Panc1 (cell line): ENCODE measurements around the gene GLOD4. TPM values are rescaled to one million over a fixed set of nuclear protein-coding genes. Genes with fewer than 3 reads are reported as not detected.

Experiments
- ATAC-seq: fragments of 200-7000 bp; cut with Tn5 transposase; 2 replicates; pipeline ENCODE4 v1.9.1; 2020; ENCODE audit warnings: mild to moderate bottlenecking, moderate library complexity
- BruUV-seq: library from RNA; stranded (reverse); fragments of 400-500 nt; replicated peaks from 2 replicates; lab custom pipeline; 2021; lab: Mats Ljungman, UMichigan
- CTCF ChIA-PET: fragments of 300-600 bp; sonication (Branson Sonifier 250); formaldehyde crosslinking; loops from one replicate; lab custom pipeline; 2022; ENCODE audit warnings: antibody characterized with exemption; lab: Charles Lee
- POLR2A ChIA-PET: fragments of 300-600 bp; sonication (Branson Sonifier 250); formaldehyde crosslinking; loops from one replicate; lab custom pipeline; 2022; ENCODE audit warnings: antibody characterized with exemption; lab: Charles Lee
- DNase-seq: peaks from one replicate; pipeline ENCODE4 v3.0.0-alpha.2; 2010; ENCODE audit warnings: low read depth, low spot score
- H3K27ac ChIP-seq: 2 replicates; pipeline ENCODE4 v1.5.1; 2011; ENCODE audit warnings: mild to moderate bottlenecking, low read length, inconsistent platforms
- H3K27me3 ChIP-seq: fragments of 200-500 bp; sonication (Bioruptor generic); 2 replicates; pipeline ENCODE4 v1.6.0; 2014; ENCODE audit warnings: low read length, inconsistent platforms; ENCODE audit not compliant: control insufficient read depth, insufficient read depth
- H3K36me3 ChIP-seq: fragments of 200-500 bp; sonication (Bioruptor generic); 2 replicates; pipeline ENCODE4 v1.5.1; 2014; ENCODE audit warnings: inconsistent platforms, mild to moderate bottlenecking, low read length, moderate library complexity; ENCODE audit not compliant: control insufficient read depth, insufficient read depth
- H3K4me1 ChIP-seq: 2 replicates; pipeline ENCODE4 v1.5.1; 2011; ENCODE audit warnings: inconsistent platforms, mild to moderate bottlenecking, low read length, moderate library complexity; ENCODE audit not compliant: control insufficient read depth, insufficient read depth
- H3K4me3 ChIP-seq, 2 experiments: 2 replicates each; pipeline ENCODE4 v1.5.1; 2011 to 2012; ENCODE audit warnings: low read depth in 2 of 2, low read length in 2 of 2, mild to moderate bottlenecking in 2 of 2, inconsistent platforms in 1 of 2, moderate library complexity in 1 of 2
- H3K9me3 ChIP-seq: fragments of 200-500 bp; sonication (Bioruptor generic); 2 replicates; pipeline ENCODE4 v1.5.1; 2014; ENCODE audit warnings: low read depth, mild to moderate bottlenecking, inconsistent platforms, low read length, moderate library complexity; ENCODE audit not compliant: control insufficient read depth, insufficient read depth
- POLR2AphosphoS5 ChIP-seq: IDR thresholded peaks from 2 replicates; pipeline ENCODE4 v1.6.1; 2012; ENCODE audit warnings: mild to moderate bottlenecking, low read depth, low read length, moderate library complexity
- SIN3A ChIP-seq: IDR thresholded peaks from 2 replicates; pipeline ENCODE4 v1.6.1; 2012; ENCODE audit warnings: low read depth, mild to moderate bottlenecking, low read length, moderate library complexity, borderline replicate concordance; ENCODE audit not compliant: insufficient read depth
- TCF7L2 ChIP-seq: IDR thresholded peaks from 2 replicates; pipeline ENCODE4 v1.6.1; 2011; ENCODE audit warnings: mild to moderate bottlenecking, low read depth, low read length, inconsistent platforms
- in situ Hi-C: cut with HindIII; loops from 2 replicates; pipeline ENCODE4 v1.10.0; 2016; ENCODE audit warnings: low sequenced_read_pairs, low pct_unique_long_range_greater_than_20kb
- intact Hi-C: fragments of 100-400 bp; cut with micrococcal nuclease; formaldehyde crosslinking; loops from one replicate; pipeline ENCODE4 v1.10.0; 2022; ENCODE audit not compliant: unreplicated experiment
- total RNA-seq: library from RNA; stranded (reverse); gene quantifications from one replicate; pipeline ENCODE4 v1.2.1, GENCODE V29; 2021; ENCODE audit not compliant: unreplicated experiment
- TF ChIP-seq, protein P1 (sequence below): fragments of 450-650 bp; IDR thresholded peaks from 2 replicates; pipeline ENCODE4 v1.5.1; 2017; ENCODE audit warnings: mild to moderate bottlenecking
- TF ChIP-seq, protein P2 (sequence below), 2 experiments: IDR thresholded peaks; 2 replicates each; pipeline ENCODE4 v1.6.1; 2011 to 2012; ENCODE audit warnings: low read depth in 2 of 2, control low read depth in 1 of 2, low read length in 1 of 2, mild to moderate bottlenecking in 1 of 2, moderate library complexity in 1 of 2; ENCODE audit not compliant: insufficient read depth in 1 of 2

Gene GLOD4
- total RNA-seq, 1 experiment from 2014 or later = 57.8 TPM

DNA sequence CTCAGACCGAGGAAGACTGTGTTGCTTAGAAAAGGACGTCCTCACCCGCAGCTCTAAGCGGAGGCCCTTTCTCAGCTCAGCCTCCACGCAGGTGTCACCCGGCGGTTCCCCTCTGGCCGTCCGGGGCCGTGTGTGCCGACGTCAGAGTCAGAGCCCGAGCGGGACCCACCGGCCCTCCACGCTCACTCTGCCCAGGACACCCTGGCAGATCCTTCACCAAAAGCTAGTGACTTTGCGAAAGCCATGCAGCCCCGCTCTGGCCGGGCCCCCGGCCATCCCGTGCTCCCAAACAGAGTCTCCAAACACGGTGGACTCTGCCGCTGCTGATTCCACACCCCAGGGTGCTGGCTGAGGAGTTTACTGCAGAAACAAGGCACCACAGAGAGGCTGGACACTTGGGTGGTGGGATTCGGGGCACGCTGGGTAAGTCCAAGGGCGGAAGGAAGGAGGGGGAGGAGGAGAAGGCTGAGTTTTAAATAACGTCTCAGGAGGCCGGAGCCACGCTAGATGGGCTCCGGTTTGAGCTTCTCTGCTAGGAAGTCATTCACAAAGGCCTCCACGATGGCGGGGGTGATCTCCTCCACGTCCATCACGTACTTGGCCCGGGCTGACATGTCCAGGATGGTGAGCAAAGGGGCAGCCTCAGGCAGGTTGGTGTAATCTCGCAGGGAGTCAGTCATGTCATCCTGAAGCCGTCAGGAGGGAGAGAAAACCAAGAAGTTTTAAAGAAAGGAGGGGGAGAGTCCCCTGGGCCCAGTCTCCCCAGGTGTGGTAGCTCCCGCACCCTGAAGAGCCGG is 18.6 kb upstream of the GLOD4 start:
- Histone ChIP-seq H3K36me3 (no peaks in the 10 kb centered on the region; the same call in 1 of the 2 replicates), H3K4me3 (no peak overlapping the region), H3K9me3 (no peaks in the 10 kb centered on the region), H3K4me1 (peaks cover under 1% of the 10 kb centered on the region), H3K27ac (no peak overlapping the region), H3K27me3 (no peaks in the 10 kb centered on the region)
- TF ChIP-seq SIN3A (no peak), POLR2AphosphoS5 (no peak), TCF7L2 (no peak)
- TF ChIP-seq, protein P1, sequence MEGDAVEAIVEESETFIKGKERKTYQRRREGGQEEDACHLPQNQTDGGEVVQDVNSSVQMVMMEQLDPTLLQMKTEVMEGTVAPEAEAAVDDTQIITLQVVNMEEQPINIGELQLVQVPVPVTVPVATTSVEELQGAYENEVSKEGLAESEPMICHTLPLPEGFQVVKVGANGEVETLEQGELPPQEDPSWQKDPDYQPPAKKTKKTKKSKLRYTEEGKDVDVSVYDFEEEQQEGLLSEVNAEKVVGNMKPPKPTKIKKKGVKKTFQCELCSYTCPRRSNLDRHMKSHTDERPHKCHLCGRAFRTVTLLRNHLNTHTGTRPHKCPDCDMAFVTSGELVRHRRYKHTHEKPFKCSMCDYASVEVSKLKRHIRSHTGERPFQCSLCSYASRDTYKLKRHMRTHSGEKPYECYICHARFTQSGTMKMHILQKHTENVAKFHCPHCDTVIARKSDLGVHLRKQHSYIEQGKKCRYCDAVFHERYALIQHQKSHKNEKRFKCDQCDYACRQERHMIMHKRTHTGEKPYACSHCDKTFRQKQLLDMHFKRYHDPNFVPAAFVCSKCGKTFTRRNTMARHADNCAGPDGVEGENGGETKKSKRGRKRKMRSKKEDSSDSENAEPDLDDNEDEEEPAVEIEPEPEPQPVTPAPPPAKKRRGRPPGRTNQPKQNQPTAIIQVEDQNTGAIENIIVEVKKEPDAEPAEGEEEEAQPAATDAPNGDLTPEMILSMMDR = no peak
- TF ChIP-seq, protein P2, sequence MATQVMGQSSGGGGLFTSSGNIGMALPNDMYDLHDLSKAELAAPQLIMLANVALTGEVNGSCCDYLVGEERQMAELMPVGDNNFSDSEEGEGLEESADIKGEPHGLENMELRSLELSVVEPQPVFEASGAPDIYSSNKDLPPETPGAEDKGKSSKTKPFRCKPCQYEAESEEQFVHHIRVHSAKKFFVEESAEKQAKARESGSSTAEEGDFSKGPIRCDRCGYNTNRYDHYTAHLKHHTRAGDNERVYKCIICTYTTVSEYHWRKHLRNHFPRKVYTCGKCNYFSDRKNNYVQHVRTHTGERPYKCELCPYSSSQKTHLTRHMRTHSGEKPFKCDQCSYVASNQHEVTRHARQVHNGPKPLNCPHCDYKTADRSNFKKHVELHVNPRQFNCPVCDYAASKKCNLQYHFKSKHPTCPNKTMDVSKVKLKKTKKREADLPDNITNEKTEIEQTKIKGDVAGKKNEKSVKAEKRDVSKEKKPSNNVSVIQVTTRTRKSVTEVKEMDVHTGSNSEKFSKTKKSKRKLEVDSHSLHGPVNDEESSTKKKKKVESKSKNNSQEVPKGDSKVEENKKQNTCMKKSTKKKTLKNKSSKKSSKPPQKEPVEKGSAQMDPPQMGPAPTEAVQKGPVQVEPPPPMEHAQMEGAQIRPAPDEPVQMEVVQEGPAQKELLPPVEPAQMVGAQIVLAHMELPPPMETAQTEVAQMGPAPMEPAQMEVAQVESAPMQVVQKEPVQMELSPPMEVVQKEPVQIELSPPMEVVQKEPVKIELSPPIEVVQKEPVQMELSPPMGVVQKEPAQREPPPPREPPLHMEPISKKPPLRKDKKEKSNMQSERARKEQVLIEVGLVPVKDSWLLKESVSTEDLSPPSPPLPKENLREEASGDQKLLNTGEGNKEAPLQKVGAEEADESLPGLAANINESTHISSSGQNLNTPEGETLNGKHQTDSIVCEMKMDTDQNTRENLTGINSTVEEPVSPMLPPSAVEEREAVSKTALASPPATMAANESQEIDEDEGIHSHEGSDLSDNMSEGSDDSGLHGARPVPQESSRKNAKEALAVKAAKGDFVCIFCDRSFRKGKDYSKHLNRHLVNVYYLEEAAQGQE (IDR thresholded peaks at IDR 0.05; ENCODE audit: insufficient read depth in 1 of 2, low read depth in 2 of 2, low read length in 1 of 2) = no peak
- intact Hi-C loops = no loop called here
- CTCF ChIA-PET = no interaction called here
- DNase-seq (no peak), ATAC-seq (no peak)
- in situ Hi-C loops = no loop called here
- no TSS peak for BruUV-seq
- POLR2A ChIA-PET = no interaction called here

DNA sequence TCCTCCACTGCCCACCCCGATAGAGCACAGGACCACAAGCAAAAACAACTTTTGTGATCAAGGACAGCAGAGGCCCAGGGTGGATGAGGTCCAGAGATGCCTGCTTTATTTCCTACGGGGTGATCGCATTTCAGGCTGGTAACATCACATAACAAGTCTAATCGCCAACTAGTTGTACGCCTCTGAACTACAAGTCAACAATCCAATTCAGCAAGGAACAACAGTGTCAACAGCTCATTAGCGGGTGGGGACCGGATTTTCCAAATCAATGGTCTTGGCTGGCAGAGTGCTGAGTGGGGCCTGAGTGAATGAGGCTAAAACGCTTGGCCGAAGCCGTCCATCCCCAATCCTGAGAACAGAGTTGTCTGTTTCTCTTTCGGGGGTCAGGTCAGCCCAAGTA is 17.2 kb upstream of the GLOD4 start:
- intact Hi-C loops = loop anchor here (5.0 kb wide), 1 partner anchor 183 kb away; no protein-coding TSS in a partner anchor
- DNase-seq = no peak

More for the DNA sequence above, 17.2 kb upstream of the GLOD4 start:
- H3K36me3 ChIP-seq = no peaks in the 10 kb centered on the region; the same call in 1 of the 2 replicates
- ChIA-PET CTCF (no interaction called here), POLR2A (no interaction called here)
- peaks cover 13% of the 10 kb centered on the region for H3K4me1 ChIP-seq
- TF ChIP-seq TCF7L2 = no peak
- TF ChIP-seq, protein P2 (IDR thresholded peaks at IDR 0.05; ENCODE audit: insufficient read depth in 1 of 2, low read depth in 2 of 2, low read length in 1 of 2) = no peak
- TF ChIP-seq SIN3A = no peak
- TF ChIP-seq POLR2AphosphoS5 = no peak
- TF ChIP-seq, protein P1 = no peak
- no peak for ATAC-seq
- no peaks in the 10 kb centered on the region for H3K27me3 ChIP-seq
- no peak overlapping the region for H3K4me3 ChIP-seq
- no peak overlapping the region for H3K27ac ChIP-seq
- H3K9me3 ChIP-seq = no peaks in the 10 kb centered on the region
- TSS peak; percentile 76 for BruUV-seq
- in situ Hi-C loops = no loop called here
